Activated CD4-positive, alpha-beta T cell treated with anti-CD3 and anti-CD28 coated beads, Interleukin-2, amount 50 U/mL, for 24 hours (primary cell): Measurements from ENCODE around the gene FAXDC2.
"Not testable (repeated sequence)": the region's sequence is repeated elsewhere in the genome, so short reads cannot be mapped to it uniquely, and the experiment has no call there.

Source experiments
- DNase-seq, 2 donors: peaks; one replicate each; pipeline ENCODE4 v3.0.0-alpha.2; 2020; ENCODE audit warnings: low read depth in 1 of 2, low spot score in 1 of 2

Gene FAXDC2

GRCh38 chr5:154831451-154831850, 19.0 kb downstream of the FAXDC2 start:
- no peak for DNase-seq

GRCh38 chr5:154830596-154830995, 19.8 kb downstream of the FAXDC2 start:
- DNase-seq, result no peak

GRCh38 chr5:154830219-154830595, 20.2 kb downstream of the FAXDC2 start:
- no peak for DNase-seq

GRCh38 chr5:154829589-154830218, 20.7 kb downstream of the FAXDC2 start:
- DNase-seq, result no peak

- no peak for DNase-seq
Observed at GRCh38 chr5:154829181-154829588, 21.2 kb downstream of the FAXDC2 start.

- DNase-seq, result no peak
Observed at GRCh38 chr5:154824070-154824469, 26.3 kb downstream of the FAXDC2 start.

GRCh38 chr5:154823605-154824004, 26.8 kb downstream of the FAXDC2 start:
- no peak for DNase-seq

- DNase-seq, result not testable (repeated sequence)
Observed at GRCh38 chr5:154822896-154823295, 27.5 kb downstream of the FAXDC2 start.

- DNase-seq, result no peak
Observed at GRCh38 chr5:154820383-154820782, 30.0 kb downstream of the FAXDC2 start.

GRCh38 chr5:154819546-154819945, 30.9 kb downstream of the FAXDC2 start:
- no peak for DNase-seq

- DNase-seq, result no peak
Observed at GRCh38 chr5:154818471-154819116, 31.8 kb downstream of the FAXDC2 start.

- no peak for DNase-seq
Observed at GRCh38 chr5:154817815-154818214, 32.6 kb downstream of the FAXDC2 start.

- no peak for DNase-seq
Observed at GRCh38 chr5:154816891-154817492, 33.4 kb downstream of the FAXDC2 start.

GRCh38 chr5:154815684-154816247, 34.6 kb downstream of the FAXDC2 start:
- no peak for DNase-seq

GRCh38 chr5:154815025-154815424, 35.4 kb downstream of the FAXDC2 start:
- no peak for DNase-seq

GRCh38 chr5:154813736-154814135, 36.7 kb downstream of the FAXDC2 start:
- no peak for DNase-seq

- no peak for DNase-seq
Observed at GRCh38 chr5:154813158-154813557, 37.2 kb downstream of the FAXDC2 start.

GRCh38 chr5:154811653-154812465, 38.5 kb downstream of the FAXDC2 start:
- peak; percentile 32 for DNase-seq

- no peak for DNase-seq
Observed at GRCh38 chr5:154811239-154811638, 39.2 kb downstream of the FAXDC2 start.

- DNase-seq, result no peak
Observed at GRCh38 chr5:154806176-154806575, 44.2 kb downstream of the FAXDC2 start.

- DNase-seq, result no peak
Observed at GRCh38 chr5:154802050-154802449, 48.4 kb downstream of the FAXDC2 start.
